ENCODE data around the gene EMC9.
"Not testable (repeated sequence)": the region's sequence is repeated elsewhere in the genome, so short reads cannot be mapped to it uniquely, and the experiment has no call there.

EMC9 gene

GRCh38 chr14:24110523-24110922, 30.9 kb downstream of the EMC9 start:
- DNase-seq (ENCODE audit: low read depth in 4 of 4, low spot score in 1 of 4), result no peak

- no peak for DNase-seq (ENCODE audit: low read depth in 4 of 4, low spot score in 1 of 4)
These were observed 31.3 kb downstream of the EMC9 start for GRCh38 chr14:24110060-24110459.

- DNase-seq (ENCODE audit: low read depth in 4 of 4, low spot score in 1 of 4), result no peak
These were observed 33.0 kb downstream of the EMC9 start for GRCh38 chr14:24108336-24108874.

GRCh38 chr14:24106672-24107271, 34.6 kb downstream of the EMC9 start:
- DNase-seq (ENCODE audit: low read depth in 4 of 4, low spot score in 1 of 4), result no peak

GRCh38 chr14:24105609-24106239, 35.7 kb downstream of the EMC9 start:
- DNase-seq (ENCODE audit: low read depth in 4 of 4, low spot score in 1 of 4), result not testable (repeated sequence)

- no peak for DNase-seq (ENCODE audit: low read depth in 4 of 4, low spot score in 1 of 4)
These were observed 37.9 kb downstream of the EMC9 start for GRCh38 chr14:24103451-24103850.

- no peak for DNase-seq (ENCODE audit: low read depth in 4 of 4, low spot score in 1 of 4)
These were observed 38.9 kb downstream of the EMC9 start for GRCh38 chr14:24102357-24103048.

GRCh38 chr14:24100982-24101494, 40.4 kb downstream of the EMC9 start:
- DNase-seq (ENCODE audit: low read depth in 4 of 4, low spot score in 1 of 4), result no peak

GRCh38 chr14:24100197-24100981, 41.0 kb downstream of the EMC9 start:
- DNase-seq (ENCODE audit: low read depth in 4 of 4, low spot score in 1 of 4), result no peak

GRCh38 chr14:24098927-24099813, 42.2 kb downstream of the EMC9 start:
- DNase-seq (ENCODE audit: low read depth in 4 of 4, low spot score in 1 of 4), result no peak

GRCh38 chr14:24098229-24098926, 43.0 kb downstream of the EMC9 start:
- DNase-seq (ENCODE audit: low read depth in 4 of 4, low spot score in 1 of 4), result no peak

GRCh38 chr14:24096545-24097181, 44.7 kb downstream of the EMC9 start:
- DNase-seq (ENCODE audit: low read depth in 4 of 4, low spot score in 1 of 4), result no peak

GRCh38 chr14:24095271-24096068, 45.9 kb downstream of the EMC9 start:
- peak in 2 of 4 experiments; percentile 36 to 61 for DNase-seq (ENCODE audit: low read depth in 4 of 4, low spot score in 1 of 4)

GRCh38 chr14:24094841-24095270, 46.5 kb downstream of the EMC9 start:
- no peak for DNase-seq (ENCODE audit: low read depth in 4 of 4, low spot score in 1 of 4)

GRCh38 chr14:24093901-24094840, 47.2 kb downstream of the EMC9 start, which contains the start of gene PCK2:
TSS of gene PCK2 (plus strand) at chr14:24094311. CDS start at chr14:24094406, 95 bp downstream.
- peak; percentile 60 to 92 (median 74) for DNase-seq (ENCODE audit: low read depth in 4 of 4, low spot score in 1 of 4)

- no peak for DNase-seq (ENCODE audit: low read depth in 4 of 4, low spot score in 1 of 4)
These were observed 48.0 kb downstream of the EMC9 start for GRCh38 chr14:24093207-24093900.
